ENCODE data around the gene KCTD14. TPM values are rescaled to one million over a fixed set of nuclear protein-coding genes. Genes with fewer than 3 reads are reported as not detected.

KCTD14 gene
- total and polyA plus RNA-seq, 2 of the 4 experiments (the other 2 are of a cell fraction): 0.90 to 0.97 TPM

DNA sequence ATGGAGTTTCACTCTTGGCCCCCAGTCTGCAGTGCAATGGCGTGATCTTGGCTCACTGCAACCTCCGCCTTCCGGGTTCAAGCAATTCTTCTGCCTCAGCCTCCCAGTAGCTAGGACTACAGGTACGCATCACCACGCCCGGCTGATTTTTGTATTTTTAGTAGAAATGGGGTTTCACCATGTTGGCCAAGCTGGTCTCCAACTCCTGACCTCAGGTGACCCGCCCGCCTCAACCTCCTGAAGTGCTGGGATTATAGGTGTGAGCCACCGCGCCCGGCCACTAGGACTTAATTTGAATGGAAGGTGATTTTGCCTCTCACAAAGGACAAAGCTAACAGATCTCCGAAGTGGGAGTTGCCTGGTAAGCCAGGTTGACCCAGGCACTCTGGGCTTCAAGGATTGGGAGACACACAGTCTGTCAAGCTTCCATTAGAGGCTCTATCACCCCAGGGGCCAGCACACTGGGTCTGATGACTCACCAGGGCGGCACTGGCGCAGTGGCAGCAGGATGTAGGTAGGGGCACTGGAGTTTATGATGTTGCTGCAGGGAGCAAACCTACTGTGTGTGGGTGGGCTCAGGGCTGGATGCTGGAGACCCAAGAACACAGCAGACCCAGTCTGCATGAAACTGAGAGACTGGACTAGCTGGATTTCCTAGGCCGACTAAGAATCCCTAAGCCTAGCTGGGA, 17.8 kb upstream of the KCTD14 start:
- Histone ChIP-seq H3K4me3 (ENCODE audit: insufficient read depth, low read depth, low read length) (no peak overlapping the region), H3K27me3 (ENCODE audit: control insufficient read depth, insufficient read depth, low read length) (no peaks in the 10 kb centered on the region), H3K4ac (ENCODE audit: low read depth, low read length) (peak overlapping the region; percentile 99), H2AK9ac (replicated peaks; ENCODE audit: low read depth, low read length, poor library complexity) (peak overlapping the region; percentile 77), H3K36me3 (ENCODE audit: control insufficient read depth, insufficient read depth, low read length) (no peaks in the 10 kb centered on the region), H3K18ac (ENCODE audit: low read depth, low read length) (peak overlapping the region; percentile 17; the same call in 1 of the 2 replicates), H2BK120ac (ENCODE audit: low read depth, low read length) (peak overlapping the region; percentile 98), H4K20me1 (ENCODE audit: insufficient read depth, low read length) (no peaks in the 10 kb centered on the region), H3K79me1 (ENCODE audit: low read depth in 1 of 2, low read length in 2 of 2) (peaks cover 0 to 10% of the 10 kb centered on the region in 2 experiments; a peak in 2 of 4 replicates), H3K23ac (ENCODE audit: low read depth, low read length) (peak overlapping the region; percentile 88), H2AFZ (replicated peaks; ENCODE audit: low read length, poor library complexity) (peak overlapping the region; percentile 79), H4K5ac (ENCODE audit: low read depth, low read length) (peak overlapping the region; percentile 74), H3K4me2 (ENCODE audit: low read depth, low read length) (no peak overlapping the region), H3K9ac (ENCODE audit: low read depth, low read length) (no peak overlapping the region), H3K9me3 (ENCODE audit: control insufficient read depth, insufficient read depth, low read length) (no peaks in the 10 kb centered on the region), H3K56ac (ENCODE audit: extremely low read depth, insufficient read depth, low read length) (no peak overlapping the region; the same call in 1 of the 2 replicates), H2AK5ac (ENCODE audit: low read depth, low read length) (peak overlapping the region; percentile 78), H3K14ac (replicated peaks; ENCODE audit: low read depth, low read length) (peak overlapping the region; percentile 99), H3K27ac (ENCODE audit: insufficient read depth, low read length) (peak overlapping the region; percentile 96), H4K8ac (ENCODE audit: low read depth in 2 of 2, low read length in 2 of 2) (peak overlapping the region; percentile 93 to 98), H4K91ac (ENCODE audit: insufficient read depth, low read depth, low read length) (peak overlapping the region; percentile 98), H3K9me1 (ENCODE audit: insufficient read depth, low read length) (peaks cover 14% of the 10 kb centered on the region; the same call in 1 of the 2 replicates), H3K4me1 (ENCODE audit: control insufficient read depth, insufficient read depth, low read length) (peaks cover 17% of the 10 kb centered on the region), H2BK20ac (ENCODE audit: low read depth, low read length) (peak overlapping the region; percentile 97), H2BK5ac (ENCODE audit: low read depth, low read length, poor library complexity, severe bottlenecking) (peak overlapping the region; percentile 96), H2BK15ac (ENCODE audit: low read depth, low read length) (peak overlapping the region; percentile 94; the same call in 2 of the 3 replicates)
- no TSS peak for BruUV-seq (replicated peaks)
- ChIA-PET POLR2A (ENCODE audit: unreplicated experiment) (no interaction called here), CTCF (no interaction called here)
- dilution Hi-C loops (cut with HindIII; ENCODE audit: low sequenced_read_pairs, unreplicated experiment): no loop called here
- TF ChIP-seq CTCF (conservative IDR thresholded peaks at IDR 0.05; ENCODE audit: low read depth, low read length) (no peak), MXI1 (IDR thresholded peaks at IDR 0.05; ENCODE audit: borderline replicate concordance, low read depth, low read length) (no peak), POLR2A (IDR thresholded peaks at IDR 0.05; ENCODE audit: low read depth, low read length) (no peak), USF2 (IDR thresholded peaks at IDR 0.05; ENCODE audit: low read depth, low read length) (no peak), CEBPB (IDR thresholded peaks at IDR 0.05; ENCODE audit: low read depth, low read length) (no peak)
- TF ChIP-seq, protein P1, sequence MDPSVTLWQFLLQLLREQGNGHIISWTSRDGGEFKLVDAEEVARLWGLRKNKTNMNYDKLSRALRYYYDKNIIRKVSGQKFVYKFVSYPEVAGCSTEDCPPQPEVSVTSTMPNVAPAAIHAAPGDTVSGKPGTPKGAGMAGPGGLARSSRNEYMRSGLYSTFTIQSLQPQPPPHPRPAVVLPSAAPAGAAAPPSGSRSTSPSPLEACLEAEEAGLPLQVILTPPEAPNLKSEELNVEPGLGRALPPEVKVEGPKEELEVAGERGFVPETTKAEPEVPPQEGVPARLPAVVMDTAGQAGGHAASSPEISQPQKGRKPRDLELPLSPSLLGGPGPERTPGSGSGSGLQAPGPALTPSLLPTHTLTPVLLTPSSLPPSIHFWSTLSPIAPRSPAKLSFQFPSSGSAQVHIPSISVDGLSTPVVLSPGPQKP (IDR thresholded peaks at IDR 0.05; ENCODE audit: borderline replicate concordance, low read depth, low read length): no peak
- DNase-seq: no peak
- no peak for ATAC-seq (ENCODE audit: low read depth)
- in situ Hi-C loops (cut with MboI; ENCODE audit: low sequenced_read_pairs): no loop called here
- WGBS, 2 experiments (ENCODE audit: extremely low coverage in 2 of 2, insufficient read length in 1 of 2): 100% methylated on average over 3 of the region's 15 CpGs; no CpG with 5 or more reads in 1 of the 2 experiments
- intact Hi-C loops (cut with micrococcal nuclease): no loop called here
